NCI-H1092 (cell line): ENCODE data around the gene DCDC2.
A peak's percentile ranks its signal among the peaks of the same experiment; 100 is the strongest.
"Not testable (repeated sequence)": the region's sequence is repeated elsewhere in the genome, so short reads cannot be mapped to it uniquely, and the experiment has no call there.

ENCODE experiments used
- DNase-seq: peaks from one replicate; lab custom pipeline; 2025; lab: John Stamatoyannopoulos, UW

The DCDC2 gene

DNA sequence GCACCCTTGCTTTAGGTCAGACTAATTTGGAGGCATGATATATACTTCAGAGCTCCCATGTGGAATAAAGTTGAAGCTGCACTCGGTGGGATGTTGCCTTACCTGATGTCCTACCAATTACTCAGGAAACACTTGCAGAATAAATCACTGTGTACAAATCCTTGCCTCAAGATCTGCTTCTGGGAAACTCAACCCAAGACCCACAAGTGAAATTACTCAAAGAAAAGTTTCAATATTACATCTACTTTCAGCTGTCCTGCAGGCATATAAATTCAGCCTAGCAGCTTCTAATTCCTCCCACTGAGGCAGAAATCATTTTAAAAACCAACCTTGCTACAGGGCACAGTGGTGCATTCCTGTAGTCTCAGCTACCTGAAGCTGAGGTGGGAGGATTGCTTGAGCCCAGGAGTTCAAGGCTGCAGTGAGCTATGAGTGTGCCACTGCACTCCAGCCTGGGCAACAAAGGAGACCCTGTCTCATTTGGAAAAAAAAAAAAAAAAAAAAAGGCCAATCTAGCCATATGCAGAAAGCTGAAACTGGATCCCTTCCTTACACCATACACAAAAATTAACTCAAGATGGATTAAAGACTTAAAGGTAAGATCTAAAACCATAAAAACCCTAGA lies 20.7 kb upstream of the DCDC2 start:
- no peak for DNase-seq

DNA sequence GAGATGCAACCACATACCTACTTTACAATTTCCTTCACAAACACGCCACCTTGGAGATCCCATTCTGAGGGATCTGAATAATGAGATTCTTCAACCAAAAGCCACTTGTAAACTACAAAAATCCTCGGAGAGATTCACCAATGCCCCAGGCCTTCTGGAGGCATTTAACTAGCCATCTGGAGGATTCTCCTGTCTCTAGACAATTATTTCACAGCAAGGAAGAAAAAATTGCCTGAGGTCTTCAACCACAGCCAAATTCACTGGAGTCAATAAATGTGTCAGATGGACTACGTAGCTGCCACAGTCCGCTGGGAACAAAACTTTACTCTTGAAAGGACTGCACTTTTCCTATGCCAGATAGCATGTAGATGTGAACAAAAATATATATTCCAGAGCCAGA lies 19.0 kb upstream of the DCDC2 start:
- no peak for DNase-seq

DNA sequence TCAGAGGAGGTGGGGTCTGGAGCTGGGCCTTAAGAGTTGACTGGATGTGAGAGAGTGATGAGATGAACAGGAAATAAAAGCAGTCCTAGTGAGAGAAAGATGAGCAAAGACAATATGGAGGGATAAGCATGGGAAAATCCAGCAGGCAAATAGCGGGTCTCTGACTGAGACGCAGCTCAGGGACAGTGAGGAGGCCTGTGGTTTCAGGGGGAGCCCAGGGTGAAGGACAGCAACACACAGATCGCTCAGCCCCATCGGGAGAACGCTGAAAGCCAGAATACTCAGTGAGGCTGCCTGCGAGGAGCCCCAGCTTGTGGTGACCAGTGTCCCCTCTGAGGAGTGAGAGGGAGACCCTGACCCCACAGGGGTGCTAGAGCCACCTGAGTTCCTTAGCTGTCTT lies 16.8 kb upstream of the DCDC2 start:
- DNase-seq = no peak

DNA sequence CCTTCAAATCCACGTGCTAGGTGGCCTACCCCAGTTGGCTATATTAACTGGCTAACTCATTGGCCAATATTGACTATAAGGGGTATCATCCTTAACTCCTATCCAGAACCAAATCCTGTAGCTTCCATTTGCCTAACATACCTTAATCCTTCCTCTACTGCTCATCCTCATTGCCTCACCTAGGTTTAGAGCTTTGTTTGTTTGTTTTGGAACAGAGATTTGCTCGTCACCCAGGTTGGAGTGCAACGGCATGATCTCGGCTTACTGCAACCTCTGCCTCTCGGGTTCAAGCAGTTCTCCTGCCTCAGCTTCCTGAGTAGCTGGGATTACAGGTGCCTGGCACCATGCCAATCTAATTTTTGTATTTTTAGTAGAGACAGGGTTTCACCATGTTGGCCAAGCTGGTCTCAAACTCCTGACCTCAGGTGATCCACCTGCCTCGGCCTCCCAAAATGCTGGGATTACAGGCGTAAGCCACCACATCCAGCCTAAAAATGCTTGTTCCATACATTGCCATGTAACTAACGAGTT lies 7.3 kb upstream of the DCDC2 start:
- not testable (repeated sequence) for DNase-seq

DNA sequence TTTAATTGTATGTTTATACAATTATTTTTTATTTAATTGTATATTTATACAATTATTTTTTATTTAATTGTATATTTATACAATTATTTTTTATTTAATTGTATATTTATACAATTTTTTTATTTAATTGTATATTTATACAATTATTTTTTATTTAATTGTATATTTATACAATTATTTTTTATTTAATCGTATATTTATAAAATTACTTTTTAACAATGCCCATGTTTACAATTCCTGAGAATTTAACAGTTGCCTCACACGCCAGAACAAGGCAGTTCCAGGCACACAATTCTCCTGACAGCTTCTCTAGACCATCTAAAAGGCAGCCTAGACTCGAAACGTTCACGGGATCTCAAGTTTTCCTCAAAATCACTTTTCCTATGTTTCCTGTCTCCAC lies 4.5 kb upstream of the DCDC2 start:
- not testable (repeated sequence) for DNase-seq

DNA sequence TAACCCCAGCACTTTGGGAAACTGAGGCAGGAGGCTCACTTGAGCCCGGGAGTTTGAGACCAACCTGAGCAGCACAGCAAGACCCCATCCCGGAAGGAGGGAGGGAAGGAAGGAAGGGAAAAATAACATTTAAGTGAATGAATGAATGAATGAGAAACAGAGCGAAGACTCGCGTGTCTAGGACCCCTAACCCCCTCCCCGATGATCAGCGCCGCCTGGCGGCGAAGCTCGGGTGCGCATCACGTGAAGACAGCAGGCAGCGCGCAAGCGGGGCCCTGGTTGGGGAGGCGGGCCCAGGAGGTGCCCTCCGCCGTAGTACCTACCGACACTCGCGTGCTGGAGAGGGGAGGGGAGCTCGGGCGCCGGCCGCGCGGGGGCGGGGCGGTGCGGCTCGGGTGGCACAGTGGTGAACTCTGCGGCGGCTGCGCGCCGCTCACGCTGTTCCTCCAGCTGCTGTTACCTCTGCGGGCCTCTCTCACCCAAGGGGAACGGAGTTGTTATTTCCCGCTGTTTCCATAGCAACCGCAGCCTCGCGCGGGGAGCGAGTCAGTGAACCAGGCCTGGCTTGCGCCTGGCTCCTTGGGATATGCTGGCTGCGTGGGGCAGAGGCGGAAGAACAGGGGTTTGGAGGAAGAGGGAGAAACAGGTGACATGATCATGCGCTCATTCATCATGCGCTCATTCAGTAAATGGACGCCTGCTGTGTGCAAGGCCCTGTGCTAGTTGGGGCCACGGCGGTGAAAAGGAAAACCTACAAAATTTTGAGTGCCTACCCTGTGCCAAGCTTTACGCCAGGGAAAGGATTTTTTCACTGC lies 2.0 kb upstream of the DCDC2 start:
- DNase-seq = peak; percentile 87

DNA sequence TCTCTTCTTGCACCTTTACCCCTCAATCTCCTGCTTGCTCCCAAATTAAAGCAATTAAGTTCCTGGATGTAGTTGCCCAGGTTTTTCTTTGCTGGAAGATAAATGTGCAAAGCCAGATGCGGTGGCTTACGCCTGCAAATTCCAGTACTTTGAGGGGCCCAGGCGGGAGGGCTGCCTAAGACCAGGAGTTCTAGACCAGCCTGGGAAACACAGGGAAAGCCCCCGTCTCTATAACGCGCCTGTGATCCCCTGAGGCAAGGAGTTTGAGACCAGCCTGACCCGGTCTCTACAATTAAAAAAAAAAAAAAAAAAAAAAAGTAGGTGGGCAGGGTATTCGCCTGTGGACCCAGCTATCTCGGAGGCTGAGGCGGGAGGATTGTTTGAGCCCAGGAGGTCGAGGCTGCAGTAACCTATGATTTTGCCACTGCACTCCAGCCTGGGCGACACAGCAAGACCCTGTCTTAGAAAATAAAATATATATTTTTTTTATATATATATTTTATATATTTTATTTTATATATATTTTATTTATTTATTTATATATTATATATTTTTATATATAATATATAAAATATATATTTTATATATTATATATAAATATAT lies 461 bp upstream of the DCDC2 start:
- no peak for DNase-seq

DNA sequence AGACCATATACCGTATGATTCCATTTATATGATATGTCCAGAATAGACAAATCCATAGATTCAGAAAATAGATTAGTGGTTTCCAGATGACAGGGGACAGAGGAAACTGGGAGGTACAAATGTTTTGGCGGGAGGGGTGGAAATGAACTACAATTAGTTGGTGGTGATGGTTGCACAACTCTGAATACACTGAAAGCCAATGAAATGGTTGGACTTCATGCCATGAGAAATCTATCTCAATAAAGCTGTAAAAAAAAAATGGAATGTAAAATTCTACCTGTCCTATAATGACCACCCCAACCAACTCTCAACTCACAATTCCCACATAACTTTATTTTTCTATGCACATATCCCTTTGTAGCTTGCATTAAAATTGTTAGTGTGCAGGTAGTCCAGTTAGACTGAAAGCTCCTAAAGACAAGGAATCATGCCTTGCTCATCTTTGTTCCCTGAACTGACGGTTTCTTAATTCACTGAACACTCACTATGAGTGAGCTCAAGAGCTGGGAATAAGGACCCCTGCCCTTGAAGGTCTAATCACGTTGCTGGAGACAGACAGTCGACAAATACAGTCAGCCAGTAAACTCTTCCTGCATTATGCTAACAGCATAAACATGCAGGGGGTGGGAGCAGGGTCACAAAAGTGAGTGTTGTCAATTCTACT lies 1.4 kb downstream of the DCDC2 start:
- no peak for DNase-seq

DNA sequence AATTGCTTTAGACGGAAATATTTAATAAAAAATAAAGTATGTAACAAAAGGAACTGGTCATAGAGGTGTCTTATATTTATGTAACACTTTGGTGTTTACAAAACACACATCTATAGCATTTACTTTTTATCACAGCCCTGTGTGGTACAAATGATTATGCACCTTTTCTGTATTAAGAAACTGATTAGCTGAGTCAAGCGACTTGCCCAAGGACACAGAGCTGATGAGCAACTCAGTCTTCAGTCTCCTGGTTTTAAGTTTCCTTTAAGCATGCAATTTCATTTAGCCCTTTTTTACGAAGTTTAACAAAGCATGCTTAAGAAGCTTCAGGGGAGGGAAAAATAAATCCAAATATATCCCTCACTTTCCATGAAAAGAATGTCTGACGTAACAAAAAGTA lies 2.5 kb downstream of the DCDC2 start:
- no peak for DNase-seq

DNA sequence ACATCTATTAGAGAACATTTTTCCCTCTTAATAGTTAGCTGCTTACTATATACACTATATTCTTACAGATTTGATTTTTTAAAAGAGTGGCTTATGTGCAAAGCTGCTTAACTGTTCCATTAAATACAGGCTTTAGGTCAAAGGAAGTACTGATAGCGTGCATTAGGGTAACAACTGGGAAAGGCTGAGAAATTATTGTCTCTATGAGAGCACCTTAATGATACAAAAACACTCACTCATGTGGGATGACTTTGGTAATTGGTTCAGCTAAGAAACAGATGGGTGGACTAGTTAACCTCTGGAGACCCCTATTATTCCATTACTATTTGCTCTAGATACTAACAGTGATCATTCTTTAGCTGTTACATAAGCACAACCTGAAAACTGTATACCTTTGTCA lies 4.0 kb downstream of the DCDC2 start:
- no peak for DNase-seq

DNA sequence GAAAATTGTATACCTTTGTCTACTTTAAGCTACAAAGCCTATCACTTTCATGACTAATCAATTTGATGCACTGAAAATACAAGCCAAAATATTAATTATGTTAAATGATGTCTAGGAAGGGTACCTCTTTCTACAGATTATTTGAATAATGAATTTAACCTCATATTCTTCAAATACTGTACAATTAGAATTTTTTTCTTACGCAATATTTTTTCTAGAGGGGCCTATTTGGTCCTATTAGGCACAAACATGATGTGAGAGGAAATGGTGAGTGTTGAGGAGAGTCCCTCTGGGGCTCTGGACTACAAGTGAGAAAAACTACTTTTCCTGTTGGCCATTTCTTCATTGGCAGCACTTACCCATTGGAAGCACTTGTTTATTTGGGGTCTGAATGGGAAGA lies 5.4 kb downstream of the DCDC2 start:
- no peak for DNase-seq

DNA sequence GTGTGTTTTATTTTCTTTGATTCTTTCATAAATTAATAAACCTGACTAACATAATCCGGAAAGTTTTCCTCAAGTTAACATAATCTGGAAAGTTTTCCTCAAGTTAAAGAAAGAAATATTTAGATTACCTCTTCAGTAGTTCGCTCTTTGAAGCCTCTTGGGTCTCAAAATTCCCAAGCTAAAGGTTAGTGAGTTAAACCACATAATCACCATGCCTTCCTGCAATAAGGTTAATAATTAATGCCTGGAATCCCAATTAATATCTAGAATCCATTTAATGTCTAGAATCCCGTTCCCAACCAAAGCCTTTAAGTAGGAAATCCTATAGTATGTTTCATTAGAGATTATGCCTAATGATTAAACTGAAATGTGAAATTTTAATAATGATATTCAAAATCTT lies 12.9 kb downstream of the DCDC2 start:
- no peak for DNase-seq

DNA sequence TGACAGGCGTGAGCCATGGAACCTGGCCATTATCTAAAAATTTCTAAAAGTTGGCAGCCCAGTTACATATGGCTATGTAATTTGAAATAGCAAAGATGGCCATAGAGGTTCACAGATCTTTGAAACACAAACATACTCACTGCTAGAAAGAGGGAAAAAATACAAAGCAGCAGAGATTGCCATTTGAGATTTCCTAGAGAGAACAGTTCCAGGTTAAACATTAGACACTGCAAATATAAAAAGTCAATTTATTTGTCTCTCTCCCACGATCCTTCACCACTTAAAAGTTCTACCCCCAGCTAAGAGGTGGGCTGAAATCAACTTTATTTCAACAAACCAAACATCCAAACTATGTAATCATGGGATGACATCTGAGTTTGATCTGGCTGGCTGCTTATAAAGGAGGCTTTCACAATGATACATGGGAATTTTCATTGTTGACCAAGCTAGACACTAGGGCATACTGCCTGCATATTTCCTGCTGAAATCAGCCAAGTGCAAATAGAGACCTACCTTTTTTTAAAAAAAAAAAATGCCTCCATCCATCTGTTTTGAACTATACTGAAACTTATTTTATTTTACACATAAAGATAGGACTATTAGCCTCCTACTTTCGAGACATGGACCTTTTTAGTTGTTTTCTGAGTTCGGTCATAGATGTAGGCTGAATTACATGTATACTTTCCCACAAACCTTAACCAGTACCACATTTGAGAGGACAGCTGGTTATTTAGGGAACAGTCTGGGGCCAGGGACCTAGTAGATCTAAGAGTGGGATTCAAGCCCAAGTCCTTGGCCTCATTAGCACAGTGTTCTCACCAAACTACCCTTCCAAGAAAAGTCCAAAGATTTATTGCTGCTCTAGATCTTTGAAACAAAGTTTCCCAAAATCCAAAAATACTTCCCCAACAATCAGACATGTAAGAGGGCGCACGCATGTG lies 16.6 kb downstream of the DCDC2 start:
- no peak for DNase-seq

DNA sequence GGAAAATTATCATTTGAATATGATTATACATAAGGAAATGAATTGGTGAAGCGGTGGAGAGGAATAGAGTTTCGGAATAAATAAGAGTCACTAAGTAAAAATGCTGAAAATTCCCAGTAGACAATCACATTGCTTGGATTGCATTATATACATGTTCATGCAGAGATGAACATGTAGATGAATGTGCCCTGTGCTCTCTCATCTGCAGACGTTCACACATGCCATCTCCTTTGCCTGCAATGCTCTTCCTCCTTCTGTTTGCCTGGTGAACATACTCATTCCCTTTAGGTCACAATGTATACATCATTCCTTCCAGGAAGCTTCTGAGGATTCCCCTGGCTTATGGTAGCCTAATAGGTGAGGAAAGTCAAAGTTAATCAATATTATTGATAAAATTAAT lies 17.9 kb downstream of the DCDC2 start:
- DNase-seq = no peak

DNA sequence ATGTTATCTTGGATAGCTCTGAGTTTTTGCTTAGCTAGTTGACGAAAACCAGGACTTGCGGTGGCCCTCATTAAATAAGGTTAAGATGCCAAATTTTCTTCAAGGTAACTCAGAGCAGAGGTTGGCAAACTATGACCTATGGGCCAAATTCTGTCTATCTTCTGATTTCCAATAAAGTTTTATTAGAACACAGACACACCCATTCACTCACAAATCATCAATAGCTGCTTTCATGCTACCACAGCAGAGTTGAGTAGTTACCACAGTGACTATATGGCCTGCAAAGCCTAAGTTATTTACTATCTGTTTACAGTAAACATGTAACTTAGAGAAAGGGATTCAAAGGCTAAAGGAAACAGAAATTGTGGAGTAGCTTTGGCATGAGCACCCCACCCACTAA lies 23.6 kb downstream of the DCDC2 start:
- no peak for DNase-seq

DNA sequence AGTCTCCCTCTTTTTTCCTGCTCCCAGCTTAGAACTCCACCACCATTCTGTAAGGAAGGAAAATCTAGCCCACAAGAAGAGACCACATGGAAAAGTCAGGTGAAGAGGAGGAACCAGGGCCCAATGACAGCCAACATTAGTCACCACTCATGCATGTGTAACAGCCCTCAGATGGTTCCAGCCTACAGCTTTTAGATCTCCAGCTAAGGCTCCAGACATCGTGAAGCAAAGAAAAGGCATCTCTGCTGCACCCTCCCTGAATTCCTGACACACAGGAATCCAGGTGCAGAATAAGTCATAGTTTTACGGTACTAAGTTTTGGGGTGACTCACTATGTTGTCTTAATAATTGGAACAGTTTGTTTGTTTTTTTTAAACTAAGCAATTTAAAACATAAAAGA lies 25.5 kb downstream of the DCDC2 start:
- no peak for DNase-seq

DNA sequence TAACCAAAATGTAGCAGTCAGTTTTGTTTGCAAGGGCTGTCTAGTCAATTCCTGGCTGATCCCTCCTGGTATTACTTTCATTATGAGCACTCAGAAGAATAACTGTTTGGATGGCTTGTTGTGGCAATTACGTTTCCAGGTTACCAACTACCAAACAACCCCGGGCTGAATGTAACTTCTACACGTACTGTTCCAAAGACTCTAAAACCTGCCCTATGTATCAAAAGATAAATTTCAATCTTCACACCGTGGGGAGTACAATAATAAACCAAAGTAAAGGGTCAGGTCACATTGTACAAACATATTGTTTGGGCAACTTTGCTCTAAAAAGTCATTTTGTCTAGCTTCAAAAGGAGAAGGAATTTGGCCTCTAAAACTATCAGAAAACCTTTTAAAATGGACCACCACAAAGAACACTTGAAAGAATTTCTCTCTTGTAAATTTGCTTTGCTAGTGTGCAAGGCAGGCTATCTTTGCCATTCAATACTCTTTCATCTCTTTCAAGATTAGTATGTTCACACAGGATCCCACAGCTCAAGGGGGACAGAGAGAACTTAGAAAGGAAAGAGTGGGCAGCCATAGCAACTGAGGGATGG lies 27.6 kb downstream of the DCDC2 start:
- no peak for DNase-seq

DNA sequence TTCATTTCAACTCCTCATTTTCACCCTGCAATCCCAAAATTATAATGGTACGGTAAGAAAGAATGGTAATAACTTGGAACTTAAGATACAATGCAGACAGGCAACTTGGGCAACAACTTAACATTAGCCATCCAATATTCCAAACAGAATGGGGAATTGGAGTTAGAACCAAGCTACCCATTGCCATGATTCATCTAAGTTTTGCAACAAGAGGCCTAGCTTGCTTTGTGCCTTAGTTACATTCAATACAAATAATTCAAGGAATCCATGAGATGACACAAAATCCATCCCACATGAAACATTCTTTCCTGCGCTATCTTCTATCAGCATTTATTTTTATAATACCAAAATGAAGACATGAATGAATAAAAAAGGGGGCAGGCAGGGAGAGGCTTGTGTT lies 28.4 kb downstream of the DCDC2 start:
- no peak for DNase-seq

DNA sequence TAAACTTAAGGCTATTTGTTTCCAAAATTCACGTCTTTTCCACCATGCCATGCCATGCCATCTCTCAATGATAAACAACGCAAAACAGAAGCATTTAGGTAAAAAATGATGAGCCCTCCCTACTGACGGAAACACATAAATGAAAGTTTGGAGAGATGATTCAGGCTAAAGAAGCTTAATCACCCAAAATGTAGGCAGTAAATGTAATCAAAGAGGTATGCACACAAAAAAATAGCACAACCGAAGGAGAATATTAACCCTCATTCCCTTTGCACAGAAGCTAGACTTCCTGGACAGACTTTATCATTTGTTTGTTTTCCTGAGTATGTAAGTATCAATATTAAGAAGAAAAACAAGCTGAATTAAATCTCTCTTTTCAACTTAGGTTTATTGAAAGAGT lies 28.8 kb downstream of the DCDC2 start:
- no peak for DNase-seq

DNA sequence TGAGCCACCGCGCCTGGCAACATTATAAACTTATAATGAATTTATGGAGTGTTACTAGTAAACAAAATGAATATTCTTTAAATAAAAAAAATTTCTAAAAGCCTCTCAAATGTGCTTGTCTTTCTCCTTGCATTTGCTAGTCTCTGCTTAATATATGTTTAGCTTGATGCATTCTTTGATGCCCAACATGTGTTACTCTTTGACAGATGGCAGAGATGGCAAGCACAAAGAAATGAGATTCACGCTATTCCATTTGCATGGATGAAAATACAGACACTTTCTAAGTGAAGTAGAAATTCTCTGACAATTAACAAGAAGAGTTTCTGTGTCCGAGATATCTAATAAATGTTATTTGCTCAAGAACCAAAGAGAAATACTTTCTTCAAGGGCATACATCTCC lies 30.1 kb downstream of the DCDC2 start:
- no peak for DNase-seq

DNA sequence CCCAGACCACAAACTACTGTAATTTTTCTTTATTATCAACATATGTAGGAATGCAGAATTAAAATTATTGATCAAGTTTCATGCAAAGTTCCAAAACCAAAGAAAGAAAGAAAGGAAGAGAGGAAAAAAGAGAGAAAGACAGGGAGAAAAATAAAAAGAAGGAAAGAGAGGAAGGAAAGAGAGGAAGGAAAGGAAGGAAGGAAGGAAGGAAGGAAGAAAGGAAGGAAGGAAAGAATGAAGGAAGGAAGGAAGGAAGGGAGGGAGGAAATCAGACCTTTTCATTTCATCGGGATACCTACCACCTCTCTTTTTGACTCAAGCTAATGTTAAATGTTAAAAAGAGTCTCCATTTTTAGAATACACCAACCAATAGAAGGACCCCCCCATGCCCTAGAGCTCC lies 31.9 kb downstream of the DCDC2 start:
- no peak for DNase-seq
